ENCODE data around the gene BRSK2. TPM values are rescaled to one million over a fixed set of nuclear protein-coding genes. Genes with fewer than 3 reads are reported as not detected.

The BRSK2 gene
- total and polyA plus RNA-seq, 2 of the 4 experiments (the other 2 are of a cell fraction) = 0.18 to 0.62 TPM

GRCh38 chr11:1461826-1462697, 72.3 kb downstream of the BRSK2 start:
- Histone ChIP-seq H3K56ac (ENCODE audit: extremely low read depth, insufficient read depth, low read length) (no peak overlapping the region), H2AFZ (replicated peaks; ENCODE audit: low read length, poor library complexity) (no peak overlapping the region), H3K27me3 (ENCODE audit: control insufficient read depth, insufficient read depth, low read length) (no peaks in the 10 kb centered on the region), H3K9me3 (ENCODE audit: control insufficient read depth, insufficient read depth, low read length) (no peaks in the 10 kb centered on the region), H2BK20ac (ENCODE audit: low read depth, low read length) (no peak overlapping the region), H3K27ac (ENCODE audit: insufficient read depth, low read length) (no peak overlapping the region), H3K9me1 (ENCODE audit: insufficient read depth, low read length) (no peaks in the 10 kb centered on the region), H2AK9ac (replicated peaks; ENCODE audit: low read depth, low read length, poor library complexity) (no peak overlapping the region), H2BK15ac (ENCODE audit: low read depth, low read length) (no peak overlapping the region), H4K5ac (ENCODE audit: low read depth, low read length) (no peak overlapping the region), H3K18ac (ENCODE audit: low read depth, low read length) (no peak overlapping the region), H3K79me1 (ENCODE audit: low read depth in 1 of 2, low read length in 2 of 2) (no peaks in the 10 kb centered on the region), H3K23ac (ENCODE audit: low read depth, low read length) (no peak overlapping the region), H3K14ac (replicated peaks; ENCODE audit: low read depth, low read length) (no peak overlapping the region), H4K20me1 (ENCODE audit: insufficient read depth, low read length) (no peaks in the 10 kb centered on the region; the same call in 1 of the 2 replicates), H2AK5ac (ENCODE audit: low read depth, low read length) (no peak overlapping the region), H3K36me3 (ENCODE audit: control insufficient read depth, insufficient read depth, low read length) (no peaks in the 10 kb centered on the region), H4K8ac (ENCODE audit: low read depth in 2 of 2, low read length in 2 of 2) (no peak overlapping the region), H3K4me1 (ENCODE audit: control insufficient read depth, insufficient read depth, low read length) (peaks cover 13% of the 10 kb centered on the region; the same call in 1 of the 2 replicates), H4K91ac (ENCODE audit: insufficient read depth, low read depth, low read length) (no peak overlapping the region), H2BK5ac (ENCODE audit: low read depth, low read length, poor library complexity, severe bottlenecking) (no peak overlapping the region), H3K9ac (ENCODE audit: low read depth, low read length) (no peak overlapping the region), H3K4me3 (ENCODE audit: insufficient read depth, low read depth, low read length) (no peak overlapping the region), H2BK120ac (ENCODE audit: low read depth, low read length) (no peak overlapping the region), H3K4me2 (ENCODE audit: low read depth, low read length) (no peak overlapping the region), H3K4ac (ENCODE audit: low read depth, low read length) (no peak overlapping the region)
- intact Hi-C loops (cut with micrococcal nuclease) (no loop called here), dilution Hi-C loops (cut with HindIII; ENCODE audit: low sequenced_read_pairs, unreplicated experiment) (no loop called here), in situ Hi-C loops (cut with MboI; ENCODE audit: low sequenced_read_pairs) (no loop called here)
- TF ChIP-seq CEBPB (IDR thresholded peaks at IDR 0.05; ENCODE audit: low read depth, low read length) (no peak), MAFK (IDR thresholded peaks at IDR 0.05; ENCODE audit: low read depth, low read length) (no peak), CHD1 (IDR thresholded peaks at IDR 0.05; ENCODE audit: low read depth, low read length) (no peak), USF2 (IDR thresholded peaks at IDR 0.05; ENCODE audit: low read depth, low read length) (no peak), BHLHE40 (IDR thresholded peaks at IDR 0.05; ENCODE audit: low read depth, low read length) (no peak), RAD21 (IDR thresholded peaks at IDR 0.05; ENCODE audit: low read length) (no peak)
- WGBS, 2 experiments (ENCODE audit: extremely low coverage in 2 of 2, insufficient read length in 1 of 2) = 89% methylated on average over 12 of the region's 46 CpGs; no CpG with 5 or more reads in 1 of the 2 experiments
- ATAC-seq (ENCODE audit: low read depth) = no peak
- POLR2A ChIA-PET (ENCODE audit: unreplicated experiment) = no interaction called here
- no TSS peak for BruUV-seq (replicated peaks)
- CTCF ChIA-PET = no interaction called here
- DNase-seq = no peak

Measured in IMR-90 (cell line).